ENCODE results near the gene DNAJC22. TPM values are rescaled to one million over a fixed set of nuclear protein-coding genes. Genes with fewer than 3 reads are reported as not detected.
A peak's percentile ranks its signal among the peaks of the same experiment; 100 is the strongest.

DNAJC22 gene
- polyA plus RNA-seq, 1 donor from 2014 or later = 0.54 TPM

GRCh38 chr12:49347311-49348193, 864 bp downstream of the DNAJC22 start:
- Histone ChIP-seq H3K9ac (ENCODE audit: low read length) (no peak overlapping the region), H3K79me2 (replicated peaks; ENCODE audit: insufficient read depth, low read length) (no peaks in the 10 kb centered on the region), H3K9me3 (ENCODE audit: low read length) (no peaks in the 10 kb centered on the region), H3K36me3 (ENCODE audit: insufficient read depth, low read length) (no peaks in the 10 kb centered on the region), H4K20me1 (ENCODE audit: insufficient read depth) (no peaks in the 10 kb centered on the region), H2AFZ (ENCODE audit: low read depth, low read length) (no peak overlapping the region), H3K27ac (ENCODE audit: low read length) (no peak overlapping the region), H3K9me2 (ENCODE audit: insufficient read depth, low read length) (no peaks in the 10 kb centered on the region), H3K27me3 (ENCODE audit: insufficient read depth, low read depth, low read length) (peaks cover 73% of the 10 kb centered on the region), H3K4me2 (ENCODE audit: low read length) (no peak overlapping the region), H3K4me3 (ENCODE audit: low read length) (peak overlapping the region; percentile 60), H3F3A (ENCODE audit: insufficient read depth, low read length, poor library complexity, severe bottlenecking) (no peaks in the 10 kb centered on the region)
- TF ChIP-seq REST (IDR thresholded peaks at IDR 0.05; ENCODE audit: borderline replicate concordance) (no peak), SMC3 (conservative IDR thresholded peaks at IDR 0.05; ENCODE audit: poor library complexity) (peak; percentile 78), RAD21 (conservative IDR thresholded peaks at IDR 0.05) (peak; percentile 58), TAF1 (IDR thresholded peaks at IDR 0.05; ENCODE audit: low read depth) (no peak), EP300 (conservative IDR thresholded peaks at IDR 0.05; ENCODE audit: poor library complexity, severe bottlenecking) (peak; percentile 27), CTCF (IDR thresholded peaks at IDR 0.05; ENCODE audit: poor library complexity, severe bottlenecking) (peak; percentile 84), EZH2 (IDR thresholded peaks at IDR 0.05; ENCODE audit: borderline replicate concordance, insufficient read depth, low read length, poor library complexity, severe bottlenecking) (no peak), MXI1 (conservative IDR thresholded peaks at IDR 0.05; ENCODE audit: poor library complexity, severe bottlenecking) (peak; percentile 17), POLR2AphosphoS5 (IDR thresholded peaks at IDR 0.05) (no peak)

GRCh38 chr12:49348781-49349180, 2.1 kb downstream of the DNAJC22 start:
- H3F3A ChIP-seq (ENCODE audit: insufficient read depth, low read length, poor library complexity, severe bottlenecking) = no peaks in the 10 kb centered on the region
- no peak overlapping the region for H3K4me3 ChIP-seq (ENCODE audit: low read length)
- peaks cover 64% of the 10 kb centered on the region for H3K27me3 ChIP-seq (ENCODE audit: insufficient read depth, low read depth, low read length)
- H3K9me2 ChIP-seq (ENCODE audit: insufficient read depth, low read length) = no peaks in the 10 kb centered on the region
- no peak overlapping the region for H3K27ac ChIP-seq (ENCODE audit: low read length)
- H4K20me1 ChIP-seq (ENCODE audit: insufficient read depth) = no peaks in the 10 kb centered on the region
- no peak for TF ChIP-seq EP300 (conservative IDR thresholded peaks at IDR 0.05; ENCODE audit: poor library complexity, severe bottlenecking)
- no peak for TF ChIP-seq TAF1 (IDR thresholded peaks at IDR 0.05; ENCODE audit: low read depth)
- H2AFZ ChIP-seq (ENCODE audit: low read depth, low read length) = no peak overlapping the region
- H3K79me2 ChIP-seq (replicated peaks; ENCODE audit: insufficient read depth, low read length) = no peaks in the 10 kb centered on the region
- H3K9ac ChIP-seq (ENCODE audit: low read length) = no peak overlapping the region
- no peak overlapping the region for H3K4me2 ChIP-seq (ENCODE audit: low read length)
- no peaks in the 10 kb centered on the region for H3K36me3 ChIP-seq (ENCODE audit: insufficient read depth, low read length)
- no peaks in the 10 kb centered on the region for H3K9me3 ChIP-seq (ENCODE audit: low read length)
